HAP-1 (cell line): ENCODE measurements around the gene SCYL3.
"Not testable (repeated sequence)": the region's sequence is repeated elsewhere in the genome, so short reads cannot be mapped to it uniquely, and the experiment has no call there.

Experiments used
- DNase-seq, 2 experiments: peaks; one replicate each; pipeline ENCODE4 v3.0.0-alpha.2; 2016 to 2020; ENCODE audit warnings: low spot score in 2 of 2
- H3K27me3 ChIP-seq: fragments of 250-450 bp; sonication (Bioruptor Pico); 2 replicates; pipeline ENCODE4 v1.5.1; 2020; ENCODE audit warnings: low read depth, mild to moderate bottlenecking, moderate library complexity
- H3K36me3 ChIP-seq: fragments of 250-450 bp; sonication (Bioruptor Pico); replicated peaks from 2 replicates; pipeline ENCODE4 v1.5.1; 2020; ENCODE audit warnings: mild to moderate bottlenecking
- H3K4me1 ChIP-seq: fragments of 250-450 bp; sonication (Bioruptor Pico); 2 replicates; pipeline ENCODE4 v1.5.1; 2020; ENCODE audit warnings: mild to moderate bottlenecking
- H3K4me3 ChIP-seq: fragments of 250-450 bp; sonication (Bioruptor Pico); 2 replicates; pipeline ENCODE4 v1.5.1; 2020; ENCODE audit warnings: mild to moderate bottlenecking, moderate library complexity
- H3K9me3 ChIP-seq: fragments of 250-450 bp; sonication (Bioruptor Pico); 2 replicates; pipeline ENCODE4 v1.5.1; 2020; ENCODE audit warnings: mild to moderate bottlenecking, moderate library complexity
- in situ Hi-C: fragments of 300-500 bp; cut with MboI; formaldehyde crosslinking; loops from 3 replicates; pipeline ENCODE4 v1.14.3; 2020; ENCODE audit warnings: low sequenced_read_pairs, inconsistent platforms, mixed read lengths

The SCYL3 gene

DNA sequence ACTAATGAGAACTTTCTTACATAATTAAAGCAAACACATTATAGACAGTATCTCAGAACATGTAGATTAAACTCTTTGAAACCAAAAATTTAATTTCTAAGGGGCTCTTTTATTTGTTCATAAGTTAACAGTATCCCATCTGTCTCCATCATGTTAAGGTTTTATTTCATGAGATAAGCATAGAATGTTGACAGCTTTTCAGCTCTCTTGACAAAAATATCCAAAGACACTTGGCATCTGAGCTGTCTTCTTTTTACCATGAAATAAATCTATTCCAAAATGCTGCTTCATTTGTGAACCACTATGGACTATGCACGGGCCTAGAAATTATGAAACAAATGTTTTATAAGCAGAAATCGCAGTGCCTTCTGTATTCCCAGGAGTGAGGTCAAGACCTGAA, 45.2 kb downstream of the SCYL3 start:
- H3K9me3 ChIP-seq, result no peaks in the 10 kb centered on the region
- DNase-seq, result no peak
- no peak overlapping the region for H3K4me3 ChIP-seq
- in situ Hi-C loops, result no loop called here
- H3K27me3 ChIP-seq, result no peaks in the 10 kb centered on the region
- H3K36me3 ChIP-seq, result peaks cover 62% of the 10 kb centered on the region
- no peaks in the 10 kb centered on the region for H3K4me1 ChIP-seq

DNA sequence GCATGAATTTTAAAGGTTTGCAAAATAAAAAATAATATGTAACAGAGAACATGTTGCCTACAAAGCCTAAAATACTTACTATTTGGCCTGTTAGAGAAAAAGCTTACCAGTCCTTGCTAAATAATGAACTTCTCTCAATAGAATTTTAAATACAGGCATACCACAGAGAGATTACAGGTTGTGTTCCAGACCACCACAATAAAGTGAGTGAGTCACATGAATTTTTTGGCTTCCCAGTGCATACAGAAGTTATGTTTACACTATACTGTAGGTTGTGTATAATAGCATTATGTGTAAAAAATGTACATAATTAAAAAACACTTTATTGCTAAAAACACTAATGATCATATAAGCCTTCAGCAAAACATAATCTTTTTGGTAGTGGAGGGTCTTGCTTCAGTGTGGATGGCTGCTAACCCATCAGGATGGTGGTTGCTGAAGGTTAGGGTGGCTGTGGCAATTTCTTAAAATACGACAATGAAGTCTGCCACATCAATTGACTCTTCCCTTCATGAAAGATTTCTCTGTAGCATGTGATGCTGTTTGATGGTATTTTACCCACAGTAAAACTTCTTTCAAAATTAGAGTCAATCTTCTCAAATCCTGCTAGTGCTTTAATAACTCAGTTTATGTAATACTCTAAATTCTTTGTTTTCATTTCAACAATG, 48.6 kb downstream of the SCYL3 start:
- no peaks in the 10 kb centered on the region for H3K27me3 ChIP-seq
- H3K9me3 ChIP-seq, result no peaks in the 10 kb centered on the region
- in situ Hi-C loops, result no loop called here
- no peaks in the 10 kb centered on the region for H3K4me1 ChIP-seq
- DNase-seq, result no peak
- H3K4me3 ChIP-seq, result no peak overlapping the region
- H3K36me3 ChIP-seq, result peaks cover 53% of the 10 kb centered on the region

GRCh38 chr1:169838942-169839341, 54.8 kb downstream of the SCYL3 start:
- Histone ChIP-seq H3K36me3 (peaks cover 53% of the 10 kb centered on the region), H3K27me3 (no peaks in the 10 kb centered on the region), H3K4me1 (no peaks in the 10 kb centered on the region), H3K9me3 (peaks cover 3% of the 10 kb centered on the region; the same call in 1 of the 2 replicates), H3K4me3 (no peak overlapping the region)
- in situ Hi-C loops, result no loop called here
- no peak for DNase-seq

- Histone ChIP-seq H3K27me3 (no peaks in the 10 kb centered on the region), H3K36me3 (peaks cover 53% of the 10 kb centered on the region), H3K4me3 (no peak overlapping the region), H3K4me1 (no peaks in the 10 kb centered on the region), H3K9me3 (peaks cover 3% of the 10 kb centered on the region; the same call in 1 of the 2 replicates)
- in situ Hi-C loops, result no loop called here
- DNase-seq, result no peak
Measured at GRCh38 chr1:169836198-169836597, 57.5 kb downstream of the SCYL3 start.

- Histone ChIP-seq H3K9me3 (peaks cover 3% of the 10 kb centered on the region; the same call in 1 of the 2 replicates), H3K4me1 (no peaks in the 10 kb centered on the region), H3K27me3 (no peaks in the 10 kb centered on the region), H3K4me3 (no peak overlapping the region), H3K36me3 (peaks cover 50% of the 10 kb centered on the region)
- in situ Hi-C loops, result no loop called here
- DNase-seq, result no peak
Measured at GRCh38 chr1:169835647-169836046, 58.0 kb downstream of the SCYL3 start.

DNA sequence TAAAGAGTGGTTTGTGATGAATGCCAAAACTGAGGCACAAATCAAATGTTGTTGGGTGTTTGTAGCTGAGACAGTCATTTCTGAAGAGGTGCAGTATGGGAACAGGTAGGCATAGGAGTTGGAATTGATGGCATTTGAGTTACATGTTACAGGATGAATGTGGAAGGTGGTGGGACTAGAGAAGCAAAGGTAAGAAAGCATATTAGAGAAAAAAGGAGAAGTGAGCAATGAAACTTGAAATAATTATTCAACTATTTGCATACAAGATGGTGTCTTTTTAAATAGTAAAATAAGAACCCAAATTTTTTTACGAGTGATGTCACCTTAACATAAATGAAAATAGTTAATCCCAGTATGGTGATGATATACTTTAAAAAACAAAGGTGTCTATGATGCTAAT, 58.8 kb downstream of the SCYL3 start:
- H3K36me3 ChIP-seq, result peaks cover 53% of the 10 kb centered on the region
- H3K4me1 ChIP-seq, result no peaks in the 10 kb centered on the region
- in situ Hi-C loops, result no loop called here
- no peak for DNase-seq
- H3K9me3 ChIP-seq, result peaks cover 3% of the 10 kb centered on the region; the same call in 1 of the 2 replicates
- no peaks in the 10 kb centered on the region for H3K27me3 ChIP-seq
- no peak overlapping the region for H3K4me3 ChIP-seq

- DNase-seq, result no peak
- no peaks in the 10 kb centered on the region for H3K27me3 ChIP-seq
- in situ Hi-C loops, result no loop called here
- no peak overlapping the region for H3K4me3 ChIP-seq
- peaks cover 47% of the 10 kb centered on the region for H3K36me3 ChIP-seq
- H3K9me3 ChIP-seq, result no peaks in the 10 kb centered on the region
- H3K4me1 ChIP-seq, result no peaks in the 10 kb centered on the region
Measured at GRCh38 chr1:169833179-169833901, 60.4 kb downstream of the SCYL3 start.

DNA sequence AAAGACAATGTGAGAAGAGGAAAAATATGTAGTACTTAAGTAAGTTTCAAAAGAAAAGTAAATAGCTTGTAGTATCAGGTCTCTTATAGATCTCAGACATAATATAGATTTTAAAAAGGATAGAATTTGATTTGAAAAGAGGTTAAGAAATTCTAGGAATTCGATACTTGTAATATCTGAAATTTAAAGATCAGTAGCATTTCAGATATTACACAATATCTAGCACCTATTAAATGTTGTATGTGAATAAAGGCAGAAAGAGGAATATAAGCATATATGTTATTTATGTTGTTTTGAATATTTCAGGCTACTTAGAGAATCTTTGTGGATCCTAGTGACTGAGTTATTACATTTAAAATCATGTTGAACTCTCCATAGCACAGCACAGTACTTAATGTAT, 64.0 kb downstream of the SCYL3 start:
- in situ Hi-C loops, result no loop called here
- Histone ChIP-seq H3K27me3 (no peaks in the 10 kb centered on the region), H3K4me3 (no peak overlapping the region), H3K9me3 (no peaks in the 10 kb centered on the region), H3K4me1 (no peaks in the 10 kb centered on the region), H3K36me3 (peaks cover 54% of the 10 kb centered on the region)
- DNase-seq, result no peak

DNA sequence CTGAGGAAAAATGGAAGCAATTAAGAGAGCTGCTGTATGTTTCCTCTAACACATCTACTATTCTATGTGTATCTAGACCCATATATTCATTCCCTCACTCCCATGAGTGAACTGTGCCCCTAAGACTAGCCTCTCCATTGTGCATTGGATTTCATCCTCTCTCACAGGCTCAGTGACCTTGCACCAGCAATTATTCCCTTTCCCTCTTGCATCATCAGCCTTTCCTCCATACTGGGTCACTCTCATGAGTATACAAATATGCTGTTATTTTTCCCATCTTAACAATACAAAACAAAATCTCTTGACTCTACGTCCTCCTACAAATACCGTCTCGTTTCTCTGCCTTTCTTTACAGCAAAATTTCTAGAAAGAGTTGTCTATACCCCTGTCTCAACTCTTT, 69.5 kb downstream of the SCYL3 start:
- Histone ChIP-seq H3K4me3 (no peak overlapping the region), H3K9me3 (no peaks in the 10 kb centered on the region), H3K4me1 (no peaks in the 10 kb centered on the region), H3K27me3 (no peaks in the 10 kb centered on the region), H3K36me3 (peaks cover 51% of the 10 kb centered on the region)
- in situ Hi-C loops, result no loop called here
- no peak for DNase-seq

GRCh38 chr1:169821500-169821899, 72.2 kb downstream of the SCYL3 start:
- in situ Hi-C loops, result no loop called here
- Histone ChIP-seq H3K27me3 (no peaks in the 10 kb centered on the region), H3K4me1 (no peaks in the 10 kb centered on the region), H3K36me3 (peaks cover 41% of the 10 kb centered on the region), H3K4me3 (no peak overlapping the region), H3K9me3 (no peaks in the 10 kb centered on the region)
- no peak for DNase-seq

DNA sequence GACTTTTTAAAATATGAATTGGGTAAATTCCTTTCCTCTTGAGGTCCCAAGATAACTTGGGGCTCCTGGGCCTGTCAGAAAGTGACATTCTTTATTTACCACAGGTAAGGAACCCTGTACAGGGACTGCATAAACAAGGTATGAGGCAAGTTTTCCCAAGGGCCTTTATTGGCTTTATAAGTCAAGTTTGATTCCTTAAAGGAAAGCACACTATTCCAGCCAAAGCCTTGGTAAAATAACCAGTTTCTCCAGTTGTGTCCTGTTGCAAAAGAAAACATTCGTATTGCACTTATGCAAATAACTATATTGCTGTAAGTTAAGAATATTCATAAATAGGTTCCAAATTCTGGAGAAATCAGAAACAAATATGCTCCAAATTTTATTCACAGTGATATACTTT, 77.1 kb downstream of the SCYL3 start:
- H3K4me3 ChIP-seq, result no peak overlapping the region
- no peak for DNase-seq
- in situ Hi-C loops, result no loop called here
- no peaks in the 10 kb centered on the region for H3K9me3 ChIP-seq
- H3K4me1 ChIP-seq, result no peaks in the 10 kb centered on the region; the same call in 1 of the 2 replicates
- no peaks in the 10 kb centered on the region for H3K27me3 ChIP-seq
- H3K36me3 ChIP-seq, result peaks cover 36% of the 10 kb centered on the region

DNA sequence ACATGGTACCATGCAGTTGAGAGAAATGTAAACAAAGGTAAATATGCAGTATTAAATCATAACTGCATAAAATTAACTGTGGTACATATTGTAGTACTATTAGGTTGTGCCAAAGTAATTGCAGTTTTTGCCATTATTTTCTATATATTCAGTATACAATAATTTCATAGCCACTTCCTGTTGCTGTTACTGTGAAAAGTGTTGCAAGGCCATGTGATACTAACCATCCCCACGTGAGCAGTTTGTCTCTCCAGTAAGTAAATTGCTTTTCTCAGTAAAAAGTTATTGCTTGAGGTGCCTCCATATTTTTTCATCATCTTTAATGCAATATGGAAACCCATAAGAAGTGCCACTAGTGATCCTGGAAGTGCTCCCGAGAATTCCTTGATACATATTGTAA, 79.4 kb downstream of the SCYL3 start:
- Histone ChIP-seq H3K9me3 (no peaks in the 10 kb centered on the region), H3K36me3 (peaks cover 32% of the 10 kb centered on the region), H3K27me3 (no peaks in the 10 kb centered on the region), H3K4me1 (no peaks in the 10 kb centered on the region; the same call in 1 of the 2 replicates), H3K4me3 (no peak overlapping the region)
- no peak for DNase-seq
- in situ Hi-C loops, result no loop called here

- H3K27me3 ChIP-seq, result no peaks in the 10 kb centered on the region
- peaks cover 12% of the 10 kb centered on the region for H3K4me1 ChIP-seq
- H3K36me3 ChIP-seq, result peaks cover 33% of the 10 kb centered on the region
- H3K4me3 ChIP-seq, result no peak overlapping the region
- in situ Hi-C loops, result no loop called here
- no peaks in the 10 kb centered on the region for H3K9me3 ChIP-seq
- no peak for DNase-seq
Measured at GRCh38 chr1:169812131-169812530, 81.6 kb downstream of the SCYL3 start.

GRCh38 chr1:169811418-169812035, 82.2 kb downstream of the SCYL3 start:
- H3K27me3 ChIP-seq, H3K9me3 ChIP-seq, DNase-seq, H3K4me3 ChIP-seq, in situ Hi-C loops: not testable (repeated sequence)
- H3K4me1 ChIP-seq, result peaks cover 18% of the 10 kb centered on the region
- peaks cover 35% of the 10 kb centered on the region for H3K36me3 ChIP-seq
